Measurements from ENCODE around the gene SMCO2.
A peak's percentile ranks its signal among the peaks of the same experiment; 100 is the strongest.

SMCO2 gene

GRCh38 chr12:27455589-27455988 is 9.1 kb downstream of the SMCO2 start:
- DNase-seq: no peak

- no peak for DNase-seq
These were observed 10.1 kb downstream of the SMCO2 start for GRCh38 chr12:27456618-27457017.

- DNase-seq: peak; percentile 19 to 27
These were observed 14.0 kb downstream of the SMCO2 start for GRCh38 chr12:27460471-27460978.

- DNase-seq: no peak
These were observed 15.7 kb downstream of the SMCO2 start for GRCh38 chr12:27462151-27462694.

GRCh38 chr12:27462851-27463250 is 16.3 kb downstream of the SMCO2 start:
- no peak for DNase-seq

GRCh38 chr12:27463511-27464219 is 17.1 kb downstream of the SMCO2 start:
- no peak for DNase-seq

- DNase-seq: no peak
These were observed 17.7 kb downstream of the SMCO2 start for GRCh38 chr12:27464220-27464554.

- DNase-seq: no peak
These were observed 21.1 kb downstream of the SMCO2 start for GRCh38 chr12:27467641-27468040.

GRCh38 chr12:27468241-27468640 is 21.7 kb downstream of the SMCO2 start:
- no peak for DNase-seq

- DNase-seq: no peak
These were observed 22.7 kb downstream of the SMCO2 start for GRCh38 chr12:27469176-27469736.

GRCh38 chr12:27472604-27473003 is 26.1 kb downstream of the SMCO2 start:
- DNase-seq: no peak

GRCh38 chr12:27474344-27474743 is 27.8 kb downstream of the SMCO2 start:
- DNase-seq: no peak

- DNase-seq: no peak
These were observed 30.5 kb downstream of the SMCO2 start for GRCh38 chr12:27477049-27477448.

GRCh38 chr12:27478949-27479348 is 32.4 kb downstream of the SMCO2 start:
- DNase-seq: no peak

GRCh38 chr12:27480016-27480415 is 33.5 kb downstream of the SMCO2 start:
- DNase-seq: no peak

GRCh38 chr12:27486961-27487360 is 40.4 kb downstream of the SMCO2 start:
- DNase-seq: no peak

- no peak for DNase-seq
These were observed 41.9 kb downstream of the SMCO2 start for GRCh38 chr12:27488479-27488878.

GRCh38 chr12:27491226-27491625 is 44.7 kb downstream of the SMCO2 start:
- no peak for DNase-seq

GRCh38 chr12:27493260-27493940 is 46.9 kb downstream of the SMCO2 start:
- DNase-seq: no peak

GRCh38 chr12:27497446-27497845 is 50.9 kb downstream of the SMCO2 start:
- no peak for DNase-seq

- DNase-seq: no peak
These were observed 51.6 kb downstream of the SMCO2 start for GRCh38 chr12:27498149-27498548.

GRCh38 chr12:27498761-27499160 is 52.2 kb downstream of the SMCO2 start:
- DNase-seq: no peak

- no peak for DNase-seq
These were observed 52.8 kb downstream of the SMCO2 start for GRCh38 chr12:27499377-27499776.

- no peak for DNase-seq
These were observed 54.0 kb downstream of the SMCO2 start for GRCh38 chr12:27500546-27500945.

All from AML-193 (cell line).